ENCODE data around the gene IGF1R. TPM values are rescaled to one million over a fixed set of nuclear protein-coding genes. Genes with fewer than 3 reads are reported as not detected.
A peak's percentile ranks its signal among the peaks of the same experiment; 100 is the strongest.

The IGF1R gene
- total and polyA plus RNA-seq, 2 of the 8 experiments (the other 6 are each of a cell fraction or from before 2014, with no cell fraction given) = 32.9 to 109 TPM

- no peak overlapping the region for H3K56ac ChIP-seq (replicated peaks; ENCODE audit: insufficient read length, low read depth, low read length)
- H2BK5ac ChIP-seq (ENCODE audit: low read depth, low read length) = no peak overlapping the region
- peaks cover 0 to 7% (median 4%) of the 10 kb centered on the region in 4 experiments; a peak in 5 of 8 replicates for H3K36me3 ChIP-seq (ENCODE audit: control insufficient read depth in 2 of 4, insufficient read depth in 4 of 4, low read length in 3 of 4)
- H3K9ac ChIP-seq (replicated peaks in 1 of 4; ENCODE audit: extremely low read depth in 1 of 4, low read depth in 3 of 4, low read length in 3 of 4) = no peak overlapping the region
- H3K23me2 ChIP-seq (ENCODE audit: low read depth, low read length) = no peaks in the 10 kb centered on the region
- H3K18ac ChIP-seq (ENCODE audit: extremely low read depth, low read length) = 0 out of 2 replicates have a peak overlapping the region, but pooled peaks have one; percentile 9
- H3K4me3 ChIP-seq (ENCODE audit: extremely low read depth in 1 of 4, insufficient read depth in 2 of 4, low read depth in 3 of 4, low read length in 4 of 4) = no peak overlapping the region
- no peak overlapping the region for H4K91ac ChIP-seq (replicated peaks; ENCODE audit: insufficient read length, low read length)
- no peaks in the 10 kb centered on the region for H3K9me3 ChIP-seq (ENCODE audit: insufficient read depth in 2 of 2, low read depth in 1 of 2, low read length in 1 of 2)
- H2AFZ ChIP-seq (ENCODE audit: low read length) = no peak overlapping the region
- H2BK15ac ChIP-seq (ENCODE audit: low read length) = no peak overlapping the region
- no peak overlapping the region for H2BK20ac ChIP-seq (ENCODE audit: low read length)
- no peak overlapping the region for H2AK5ac ChIP-seq (ENCODE audit: low read depth, low read length)
- H3K14ac ChIP-seq (ENCODE audit: insufficient read length) = no peak overlapping the region
- no peak overlapping the region for H4K8ac ChIP-seq (ENCODE audit: extremely low read depth, insufficient read depth, low read length)
- H3K27ac ChIP-seq (ENCODE audit: low read depth, low read length) = no peak overlapping the region
- peaks cover 36% of the 10 kb centered on the region for H3K79me1 ChIP-seq (ENCODE audit: low read depth, low read length)
- no peak for FAIRE-seq
- H3K4me2 ChIP-seq (ENCODE audit: insufficient read depth in 1 of 2, low read depth in 2 of 2, low read length in 2 of 2) = no peak overlapping the region; a peak in 1 of 4 replicates
- no peak overlapping the region for H3K23ac ChIP-seq (ENCODE audit: insufficient read length)
- H3K27me3 ChIP-seq (replicated peaks in 1 of 4; ENCODE audit: control insufficient read depth in 3 of 4, extremely low read depth in 1 of 4, insufficient read depth in 3 of 4, low read length in 3 of 4) = no peaks in the 10 kb centered on the region
- peaks cover 44 to 54% of the 10 kb centered on the region in 2 experiments for H4K20me1 ChIP-seq (replicated peaks in 1 of 2; ENCODE audit: control insufficient read depth in 1 of 2, insufficient read depth in 2 of 2, low read length in 2 of 2)
- peaks cover 2 to 30% (median 25%) of the 10 kb centered on the region in 4 experiments for H3K4me1 ChIP-seq (replicated peaks in 1 of 4; ENCODE audit: control insufficient read depth in 3 of 4, insufficient read depth in 4 of 4, low read length in 3 of 4)
- no peak overlapping the region for H4K5ac ChIP-seq (ENCODE audit: insufficient read length, low read depth, low read length)
- H2BK12ac ChIP-seq (ENCODE audit: low read depth, low read length) = no peak overlapping the region
- H3K4ac ChIP-seq (replicated peaks; ENCODE audit: insufficient read length, low read depth, low read length) = no peak overlapping the region
- 68% methylated on average over 6 of the region's 6 CpGs; no CpG with 5 or more reads in 1 of the 2 experiments for WGBS, 2 experiments (ENCODE audit: extremely low coverage in 1 of 2, insufficient coverage in 1 of 2, insufficient read length in 1 of 2, insufficient replicate concordance in 2 of 2, low coverage in 1 of 2, low lambda C conversion rate in 2 of 2, missing lambda C conversion rate in 1 of 2)
- H2BK120ac ChIP-seq (replicated peaks; ENCODE audit: low read depth, low read length) = no peak overlapping the region
- CTCF ChIA-PET (ENCODE audit: partially characterized antibody) = interaction anchor here (0.6 to 3.7 kb wide), 8 partner anchors 17 to 178 kb away, joined by 3 to 12 read pairs (median 6); no protein-coding TSS in a partner anchor
- POLR2A ChIA-PET (ENCODE audit: partially characterized antibody) = interaction anchor here (0.8 kb wide), 1 partner anchor 11 kb away, joined by 3 read pairs; no protein-coding TSS in a partner anchor
- DNase-seq (ENCODE audit: low read depth in 1 of 2, low spot score in 2 of 2) = no peak
- peaks cover 29 to 98% of the 10 kb centered on the region in 2 experiments for H3K79me2 ChIP-seq (ENCODE audit: control insufficient read depth in 1 of 2, insufficient read depth in 2 of 2, low read length in 2 of 2)
- TF ChIP-seq EZH2 (IDR thresholded peaks at IDR 0.05; ENCODE audit: low read depth, low read length, severe bottlenecking) = no peak
- no peak for TF ChIP-seq BCL11A (IDR thresholded peaks at IDR 0.05; ENCODE audit: low read depth in 2 of 2, low read length in 2 of 2)
- no peak for TF ChIP-seq SP4 (IDR thresholded peaks at IDR 0.05; ENCODE audit: low read length)
- no peak for TF ChIP-seq RNF2 (IDR thresholded peaks at IDR 0.05; ENCODE audit: borderline replicate concordance, low read depth, low read length, missing control alignments, poor library complexity, severe bottlenecking)
- no peak for TF ChIP-seq BRCA1 (IDR thresholded peaks at IDR 0.05; ENCODE audit: low read depth, low read length)
- TF ChIP-seq, protein P1, sequence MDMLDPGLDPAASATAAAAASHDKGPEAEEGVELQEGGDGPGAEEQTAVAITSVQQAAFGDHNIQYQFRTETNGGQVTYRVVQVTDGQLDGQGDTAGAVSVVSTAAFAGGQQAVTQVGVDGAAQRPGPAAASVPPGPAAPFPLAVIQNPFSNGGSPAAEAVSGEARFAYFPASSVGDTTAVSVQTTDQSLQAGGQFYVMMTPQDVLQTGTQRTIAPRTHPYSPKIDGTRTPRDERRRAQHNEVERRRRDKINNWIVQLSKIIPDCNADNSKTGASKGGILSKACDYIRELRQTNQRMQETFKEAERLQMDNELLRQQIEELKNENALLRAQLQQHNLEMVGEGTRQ (IDR thresholded peaks at IDR 0.05; ENCODE audit: low read length) = no peak
- TF ChIP-seq CHD2 (IDR thresholded peaks at IDR 0.05; ENCODE audit: low read length) = no peak
- TF ChIP-seq SIX5 (IDR thresholded peaks at IDR 0.05; ENCODE audit: low read depth, low read length) = no peak
- no peak for TF ChIP-seq ASH2L (IDR thresholded peaks at IDR 0.05; ENCODE audit: low read length)
- no peak for TF ChIP-seq SRF (IDR thresholded peaks at IDR 0.05; ENCODE audit: low read depth, low read length)
- TF ChIP-seq KDM5A (IDR thresholded peaks at IDR 0.05; ENCODE audit: low read length) = no peak
- no peak for TF ChIP-seq CEBPB (IDR thresholded peaks at IDR 0.05; ENCODE audit: low read depth, low read length)
- no peak for TF ChIP-seq TAF7 (optimal IDR thresholded peaks at IDR 0.05; ENCODE audit: borderline replicate concordance, low read depth, low read length)
Measured at GRCh38 chr15:98703126-98703685, 54.9 kb downstream of the IGF1R start.
